OCI-M1 (cell line): Measurements from ENCODE around the gene RASGRF2.
A peak's percentile ranks its signal among the peaks of the same experiment; 100 is the strongest.
"Not testable (repeated sequence)": the region's sequence is repeated elsewhere in the genome, so short reads cannot be mapped to it uniquely, and the experiment has no call there.

Experiments used
- DNase-seq: peaks from one replicate; lab custom pipeline; 2025; lab: John Stamatoyannopoulos, UW

RASGRF2 gene

GRCh38 chr5:81241001-81241400 lies 280.8 kb downstream of the RASGRF2 start:
- DNase-seq = no peak

GRCh38 chr5:81241961-81242648 lies 281.9 kb downstream of the RASGRF2 start:
- DNase-seq = no peak

GRCh38 chr5:81242906-81243436 lies 282.8 kb downstream of the RASGRF2 start:
- no peak for DNase-seq

GRCh38 chr5:81244451-81244850 lies 284.3 kb downstream of the RASGRF2 start:
- DNase-seq = no peak

GRCh38 chr5:81245871-81246235 lies 285.7 kb downstream of the RASGRF2 start:
- DNase-seq = no peak

GRCh38 chr5:81246697-81247096 lies 286.5 kb downstream of the RASGRF2 start:
- no peak for DNase-seq

GRCh38 chr5:81247441-81247972 lies 287.3 kb downstream of the RASGRF2 start:
- DNase-seq = no peak

GRCh38 chr5:81249240-81249639 lies 289.1 kb downstream of the RASGRF2 start:
- DNase-seq = no peak

- no peak for DNase-seq
Observed at GRCh38 chr5:81250004-81250403, 289.8 kb downstream of the RASGRF2 start.

GRCh38 chr5:81251922-81252321 lies 291.8 kb downstream of the RASGRF2 start:
- no peak for DNase-seq

GRCh38 chr5:81252904-81253303 lies 292.7 kb downstream of the RASGRF2 start:
- DNase-seq = no peak

- no peak for DNase-seq
Observed at GRCh38 chr5:81253875-81254274, 293.7 kb downstream of the RASGRF2 start.

GRCh38 chr5:81254886-81255559 lies 294.9 kb downstream of the RASGRF2 start:
- no peak for DNase-seq

GRCh38 chr5:81256766-81257165 lies 296.6 kb downstream of the RASGRF2 start:
- DNase-seq = no peak

- DNase-seq = not testable (repeated sequence)
Observed at GRCh38 chr5:81262796-81263195, 302.6 kb downstream of the RASGRF2 start.

- no peak for DNase-seq
Observed at GRCh38 chr5:81265101-81265500, 304.9 kb downstream of the RASGRF2 start.

GRCh38 chr5:81268521-81269196 lies 308.5 kb downstream of the RASGRF2 start:
- peak; percentile 24 for DNase-seq

GRCh38 chr5:81269751-81270393 lies 309.7 kb downstream of the RASGRF2 start:
- no peak for DNase-seq

- DNase-seq = not testable (repeated sequence)
Observed at GRCh38 chr5:81270394-81271027, 310.3 kb downstream of the RASGRF2 start.
